Stimulated activated CD8-positive, alpha-beta memory T cell treated with anti-CD3 and anti-CD28 coated beads, Interleukin-7, amount 100 ng/mL, for 1 hour (primary cell): ENCODE measurements around the gene CACNA2D3.

Experiments
- DNase-seq, 2 donors: peaks; one replicate each; pipeline ENCODE4 v3.0.0-alpha.2; 2020; ENCODE audit warnings: low read depth in 2 of 2

The CACNA2D3 gene

GRCh38 chr3:54127499-54128056 lies 5.2 kb downstream of the CACNA2D3 start:
- no peak for DNase-seq

GRCh38 chr3:54131026-54131605 lies 8.8 kb downstream of the CACNA2D3 start:
- no peak for DNase-seq

- no peak for DNase-seq
Observed at GRCh38 chr3:54131890-54132289, 9.5 kb downstream of the CACNA2D3 start.

DNA sequence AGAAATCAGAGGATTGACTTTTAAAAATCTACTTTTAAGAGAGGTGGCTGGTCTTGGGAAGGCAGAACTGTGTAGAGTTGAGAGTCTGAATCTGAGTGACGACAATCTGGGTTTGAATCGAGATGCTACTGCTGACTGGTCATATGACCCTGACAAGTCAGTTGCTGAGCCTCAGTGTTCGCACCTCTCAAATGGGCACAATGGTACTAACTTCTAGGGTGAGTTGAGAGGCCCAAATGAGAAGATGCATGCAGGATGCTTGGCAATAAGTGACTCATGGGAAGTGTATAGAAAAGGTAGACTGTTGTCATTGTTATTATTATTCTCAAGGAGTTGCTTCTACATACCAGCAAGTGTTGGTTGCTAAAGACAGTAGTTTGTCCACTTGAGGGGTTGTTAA lies 10.3 kb downstream of the CACNA2D3 start:
- no peak for DNase-seq

GRCh38 chr3:54133196-54133595 lies 10.8 kb downstream of the CACNA2D3 start:
- DNase-seq = no peak

DNA sequence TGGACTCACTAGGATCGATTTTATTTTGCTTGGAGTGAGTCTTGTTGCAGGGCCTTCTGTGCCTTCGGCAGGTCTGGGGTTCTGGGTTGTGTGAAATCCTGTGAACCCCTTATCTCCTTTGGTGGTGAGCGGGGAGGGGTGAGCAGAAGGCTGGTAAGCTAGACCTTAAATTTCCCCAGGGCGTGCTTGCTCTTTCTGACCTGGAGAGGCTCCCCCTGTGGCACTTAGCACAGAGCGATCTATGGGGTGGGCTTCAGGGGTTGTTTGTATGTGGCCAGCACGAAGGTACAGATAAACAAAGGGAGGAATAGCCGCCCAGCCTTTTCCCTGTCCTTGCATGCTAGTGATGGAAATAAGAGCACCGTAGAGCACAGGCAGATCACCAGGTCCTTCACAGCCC lies 11.8 kb downstream of the CACNA2D3 start:
- DNase-seq = no peak

DNA sequence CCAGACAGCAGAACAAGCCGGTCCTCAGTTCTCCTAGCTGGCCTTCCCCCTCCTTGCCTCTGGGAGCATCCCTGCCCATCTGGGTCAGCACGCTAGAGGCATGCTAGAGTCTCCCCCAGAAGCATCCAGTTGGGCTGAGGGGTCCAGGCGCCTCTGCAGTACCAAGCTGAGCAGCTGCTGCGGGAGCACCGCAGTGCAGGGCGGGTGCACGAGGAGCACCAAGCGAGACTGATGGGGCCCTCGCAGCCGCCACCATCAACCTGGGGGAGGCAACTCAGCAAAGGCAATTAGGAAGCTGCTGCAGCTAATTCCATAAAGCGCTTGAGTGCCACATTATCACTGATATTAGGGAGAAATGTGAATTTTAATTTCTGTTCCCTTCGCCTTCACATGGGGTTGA lies 12.4 kb downstream of the CACNA2D3 start:
- no peak for DNase-seq

- DNase-seq = no peak
Observed at GRCh38 chr3:54137311-54137710, 15.0 kb downstream of the CACNA2D3 start.

DNA sequence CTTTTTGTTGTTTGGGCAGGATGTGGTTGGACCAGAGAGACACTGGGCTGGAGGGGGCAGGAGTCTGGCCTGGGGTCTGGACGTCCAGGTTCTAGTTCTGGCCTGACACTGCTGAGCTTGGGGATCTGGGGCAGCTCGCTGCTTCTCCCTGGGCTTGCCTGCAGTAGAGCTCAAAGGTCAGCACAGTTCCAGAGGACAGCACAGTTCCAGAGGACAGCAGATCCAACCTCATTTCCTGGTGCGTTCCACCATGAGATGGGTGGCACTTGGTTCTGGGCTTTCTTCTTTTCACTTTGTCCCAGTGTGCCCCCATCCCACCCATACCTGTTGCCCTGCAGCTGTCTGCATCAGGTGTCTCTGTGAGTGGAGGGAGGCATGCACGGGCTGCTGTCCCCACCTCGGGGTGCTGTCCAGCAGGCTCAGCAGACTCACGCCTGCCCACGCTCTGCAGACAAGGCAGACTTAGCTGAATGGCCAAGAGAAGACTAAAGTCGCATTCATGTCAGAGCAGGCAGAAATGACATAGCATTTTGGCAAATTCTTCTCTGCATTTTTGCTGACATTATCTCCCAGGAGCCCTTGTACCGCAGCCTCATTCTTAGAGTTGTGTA lies 16.7 kb downstream of the CACNA2D3 start:
- no peak for DNase-seq

DNA sequence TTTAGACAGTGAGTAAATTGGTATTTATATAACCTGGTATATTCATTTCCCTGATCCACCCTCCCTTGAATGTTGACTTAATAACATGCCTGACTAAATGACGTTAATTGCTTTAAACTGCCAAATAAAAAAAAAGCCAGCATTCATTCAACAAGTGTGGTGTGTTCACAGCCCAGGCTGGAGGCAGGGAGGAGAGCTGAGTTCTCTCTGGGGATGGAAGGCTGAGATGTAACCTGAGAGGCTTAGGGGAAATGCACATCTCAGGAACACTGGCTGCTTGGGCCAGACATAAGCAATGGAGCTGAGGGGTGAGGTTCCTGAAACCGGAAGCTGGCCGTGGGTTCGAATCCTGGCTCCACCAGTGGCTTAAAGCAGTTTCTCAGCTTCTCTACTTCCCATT lies 17.3 kb downstream of the CACNA2D3 start:
- no peak for DNase-seq

DNA sequence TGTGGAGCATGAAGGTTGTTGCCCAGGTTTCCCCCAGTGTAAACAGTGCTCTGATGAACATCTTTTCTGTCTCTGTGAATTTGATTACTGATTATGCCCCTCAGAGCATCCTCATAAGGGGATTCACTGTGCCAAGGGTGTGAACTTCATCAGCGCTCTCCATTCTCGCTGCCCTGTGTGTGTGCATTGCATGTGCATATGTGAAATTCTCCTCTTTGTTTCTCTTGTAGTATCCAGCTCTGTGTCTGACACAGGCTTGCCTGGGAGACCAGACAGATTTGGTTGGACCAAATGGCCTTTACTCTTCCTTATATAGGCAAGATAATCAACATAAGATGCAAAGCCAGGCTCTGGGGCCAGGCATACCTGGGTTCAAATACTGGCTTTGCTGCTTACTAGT lies 21.9 kb downstream of the CACNA2D3 start:
- no peak for DNase-seq

GRCh38 chr3:54146506-54147239 lies 24.3 kb downstream of the CACNA2D3 start:
- DNase-seq = no peak

DNA sequence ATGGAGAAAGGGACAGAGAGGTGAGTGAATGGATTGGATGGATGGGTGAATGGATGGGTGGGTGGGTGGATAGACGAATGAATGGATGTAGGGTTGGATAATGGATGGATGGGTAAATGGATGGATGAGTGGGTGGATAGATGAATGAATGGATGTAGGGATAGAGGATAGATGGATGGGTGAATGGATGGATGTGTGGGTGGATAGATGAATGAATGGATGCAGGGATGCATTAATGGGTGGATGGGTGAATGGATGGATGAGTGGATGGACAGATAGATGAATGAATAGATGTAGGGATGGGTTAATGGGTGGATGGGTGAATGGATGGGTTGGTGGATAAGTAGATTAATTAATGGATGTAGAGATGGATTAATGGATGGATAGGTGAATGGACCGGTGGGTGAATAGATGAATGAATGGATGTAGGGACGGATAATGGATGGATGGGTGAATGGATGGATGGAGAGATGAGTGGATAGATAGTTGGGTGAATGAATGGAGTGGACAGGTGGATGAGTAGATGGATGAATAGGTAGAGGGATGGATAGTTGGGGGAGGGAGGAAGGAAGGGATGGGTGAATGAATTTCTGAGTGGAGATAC lies 28.6 kb downstream of the CACNA2D3 start:
- no peak for DNase-seq

DNA sequence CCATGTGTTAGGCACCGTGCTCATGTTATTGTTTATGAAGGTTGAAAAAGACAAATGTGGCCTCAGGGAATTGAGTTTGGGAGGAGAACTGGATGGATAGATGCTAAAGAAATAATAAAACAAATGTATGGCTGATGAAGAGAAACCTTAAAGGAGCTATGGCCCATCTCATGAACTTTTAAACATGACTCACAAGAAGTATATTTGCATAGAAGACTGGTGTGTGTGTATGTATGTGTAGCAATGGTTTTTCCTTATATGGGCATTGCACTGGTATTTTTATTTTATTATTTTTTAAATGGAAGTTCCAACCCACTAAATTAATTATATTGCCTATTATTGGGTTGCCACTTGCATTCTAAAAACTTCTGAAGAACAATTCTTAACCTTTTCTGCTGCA lies 31.1 kb downstream of the CACNA2D3 start:
- no peak for DNase-seq

DNA sequence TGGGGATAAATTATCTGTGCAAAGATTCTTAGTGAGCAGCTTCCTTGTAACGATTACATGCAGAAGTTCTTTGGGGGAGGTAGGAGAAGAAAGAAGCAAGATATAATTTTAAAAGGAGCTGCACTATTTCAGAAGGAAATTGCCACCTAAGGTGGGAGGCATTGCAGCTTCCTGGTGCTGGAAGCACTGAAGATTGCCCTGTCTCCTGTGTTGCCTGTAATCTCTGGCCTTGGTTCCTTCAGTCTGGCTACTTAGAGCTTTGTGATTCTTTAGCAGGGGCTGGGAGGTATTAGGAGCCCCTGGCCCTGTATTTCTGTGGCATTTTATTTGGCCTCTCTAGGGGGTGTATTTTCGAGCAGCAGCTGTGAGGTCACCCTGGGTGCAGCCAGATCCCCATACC lies 35.5 kb downstream of the CACNA2D3 start:
- no peak for DNase-seq

DNA sequence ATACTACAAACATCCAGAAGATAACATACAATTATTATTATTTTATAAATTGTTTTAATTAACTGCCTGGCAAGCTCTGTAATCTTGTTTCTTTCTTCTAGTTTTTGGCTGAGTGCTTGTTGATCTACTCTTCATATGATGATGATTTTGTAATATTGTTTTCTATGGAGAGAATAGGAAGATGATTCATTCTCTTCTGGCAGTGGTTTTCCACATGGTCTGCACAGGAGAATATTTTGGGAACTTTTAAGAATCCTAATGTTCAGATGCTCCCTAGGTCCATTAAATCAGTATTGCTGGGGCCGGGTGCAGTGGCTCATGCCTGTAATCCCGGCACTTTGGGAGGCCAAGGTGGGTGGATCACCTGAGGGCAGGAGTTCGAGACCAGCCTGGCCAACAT lies 37.6 kb downstream of the CACNA2D3 start:
- DNase-seq = no peak

DNA sequence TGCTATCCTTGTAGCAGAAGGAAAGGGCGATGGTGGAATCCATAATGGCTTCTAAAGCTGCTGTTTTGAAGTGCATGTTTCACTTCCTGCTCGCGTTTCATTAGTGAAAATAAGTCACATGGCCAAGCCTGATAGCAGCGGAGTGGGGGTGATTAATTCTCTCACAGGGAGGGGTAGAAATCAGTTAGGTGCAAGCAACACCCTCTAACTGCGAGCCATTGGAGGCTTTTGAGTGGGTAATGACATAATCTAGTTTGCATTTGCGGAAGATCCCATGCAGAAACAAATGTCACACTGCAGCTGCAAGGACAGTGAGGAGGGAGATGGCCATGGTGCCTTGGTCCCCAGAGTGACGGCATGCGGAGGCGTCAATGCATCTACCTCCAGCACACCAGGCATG lies 41.1 kb downstream of the CACNA2D3 start:
- DNase-seq = no peak

DNA sequence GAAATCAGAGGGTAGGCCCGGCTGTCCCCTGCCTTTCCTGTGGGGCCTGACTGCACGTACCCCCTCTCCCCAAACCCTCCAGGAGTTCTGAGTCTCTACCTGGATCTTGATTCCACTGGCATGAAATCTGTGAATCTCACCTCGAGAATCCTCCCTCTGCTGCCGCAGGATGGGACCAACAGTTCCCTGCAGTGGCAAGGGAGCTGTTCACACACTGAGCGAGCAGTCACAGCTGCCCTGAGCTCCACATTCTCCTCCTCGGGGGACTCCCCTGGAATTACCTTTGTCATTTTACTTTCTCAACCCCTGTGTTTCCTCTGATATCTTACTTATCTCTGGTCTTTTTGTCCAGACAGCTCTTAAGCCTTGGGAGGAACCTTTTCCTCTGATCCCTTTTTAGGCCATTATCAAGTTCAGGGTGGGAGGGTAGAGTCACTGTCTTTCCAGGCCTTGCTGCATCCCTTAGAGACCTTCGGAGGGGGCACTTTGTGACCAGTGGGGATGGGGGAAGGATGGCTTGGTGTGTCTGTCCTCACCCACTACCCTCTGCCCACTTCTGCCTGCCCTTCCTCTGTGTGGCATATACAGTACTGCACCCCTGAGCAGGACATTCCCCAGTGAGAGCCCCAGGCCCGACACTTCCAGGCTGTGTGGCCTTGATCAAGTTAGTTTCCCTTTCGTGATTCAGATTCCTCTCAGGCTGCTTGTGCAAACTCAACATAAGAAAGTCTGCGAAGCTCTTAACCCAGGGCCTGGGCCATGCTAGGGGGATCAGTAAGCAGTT lies 42.0 kb downstream of the CACNA2D3 start:
- DNase-seq = no peak

GRCh38 chr3:54165865-54166264 lies 43.5 kb downstream of the CACNA2D3 start:
- no peak for DNase-seq

DNA sequence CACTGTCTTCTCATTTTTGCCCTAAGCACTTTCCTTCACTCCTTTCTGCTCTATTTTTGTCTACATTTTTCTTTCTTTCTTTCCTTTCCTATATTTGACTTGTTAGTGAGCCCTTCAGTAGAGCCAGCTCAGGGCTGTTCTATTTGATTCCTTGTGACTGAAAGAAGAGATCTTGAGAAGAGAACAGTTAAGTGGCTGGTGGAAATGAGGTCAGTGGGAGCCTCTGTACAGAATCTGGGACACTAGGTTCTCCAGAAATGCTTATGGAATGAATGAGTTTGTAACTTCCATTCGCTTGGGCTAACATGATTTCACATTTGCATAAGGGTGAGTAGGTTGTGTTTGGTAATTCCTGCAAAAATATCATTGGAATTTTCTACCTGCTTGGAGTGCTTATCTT lies 45.6 kb downstream of the CACNA2D3 start:
- DNase-seq = no peak

- DNase-seq = no peak
Observed at GRCh38 chr3:54168451-54168850, 46.1 kb downstream of the CACNA2D3 start.

GRCh38 chr3:54169524-54169923 lies 47.2 kb downstream of the CACNA2D3 start:
- DNase-seq = no peak
